H1 (cell line): Measurements from ENCODE around the gene EXOC3L1. TPM values are rescaled to one million over a fixed set of nuclear protein-coding genes. Genes with fewer than 3 reads are reported as not detected.
A peak's percentile ranks its signal among the peaks of the same experiment; 100 is the strongest.

Experiments
- BRCA1 ChIP-seq: IDR thresholded peaks from 2 replicates; pipeline ENCODE4 v1.6.1; 2012; ENCODE audit warnings: low read depth, low read length, improper control_type of control experiment
- CBX8 ChIP-seq: fragments of 300-800, 300-1000 bp; sonication (generic); IDR thresholded peaks from 2 replicates; pipeline ENCODE4 v1.7.1; 2016; ENCODE audit warnings: low read depth, low read length, borderline replicate concordance
- CHD1 ChIP-seq: IDR thresholded peaks from 2 replicates; pipeline ENCODE4 v1.6.1; 2012; ENCODE audit warnings: low read depth, low read length, improper control_type of control experiment
- CREB1 ChIP-seq: IDR thresholded peaks from 2 replicates; pipeline ENCODE4 v1.6.1; 2012; ENCODE audit warnings: inconsistent platforms
- HDAC6 ChIP-seq: IDR thresholded peaks from one replicate; pipeline ENCODE4 v1.7.1; 2012; ENCODE audit warnings: low read depth, mild to moderate bottlenecking, inconsistent platforms, low read length, moderate library complexity
- KDM4A ChIP-seq: IDR thresholded peaks from one replicate; pipeline ENCODE4 v1.7.1; 2012; ENCODE audit warnings: low read depth, mild to moderate bottlenecking, moderate library complexity, low read length, inconsistent platforms; ENCODE audit not compliant: severe bottlenecking
- RBBP5 ChIP-seq: IDR thresholded peaks from 2 replicates; pipeline ENCODE4 v1.7.1; 2012; ENCODE audit warnings: low read depth, mild to moderate bottlenecking, inconsistent platforms, low read length, moderate library complexity, borderline replicate concordance
- SAP30 ChIP-seq: fragments of 300-600 bp; sonication (generic); IDR thresholded peaks from 2 replicates; pipeline ENCODE4 v1.7.1; 2012; ENCODE audit warnings: low read length, moderate library complexity, mild to moderate bottlenecking, inconsistent platforms; ENCODE audit not compliant: insufficient read depth, insufficient replicate concordance
- TAF1 ChIP-seq: IDR thresholded peaks from 2 replicates; pipeline ENCODE4 v1.6.1; 2011; ENCODE audit warnings: mild to moderate bottlenecking, low read depth, low read length
- polyA plus RNA-seq, 7 experiments: library from polyadenylated mRNA; depleted of rRNA in 3 of 7; stranded (reverse) in 5 of 7; unstranded in 2 of 7; fragments of >200 nt in 5 of 7; fragments of 200-250 nt in 2 of 7; gene quantifications; 1 replicate in 5 of 7; 2 replicates in 1 of 7; 4 replicates in 1 of 7; pipeline versions ENCODE4 v1.2.1 to v1.2.3, GENCODE V29; 2011 to 2013; ENCODE audit warnings: missing spikeins in 2 of 7, mixed read lengths in 2 of 7
- total RNA-seq: library from RNA; stranded (reverse); fragmentation: NEBNext Ultra II Directional; extraction: Animal tissue kit (Norgen Biotek cat#: 25700); gene quantifications from 2 replicates; pipeline ENCODE4 v1.2.1, GENCODE V29; 2021
- TF ChIP-seq, protein P1 (sequence below): fragments of 300-600 bp; sonication (generic); IDR thresholded peaks from 2 replicates; pipeline ENCODE4 v1.7.1; 2012; ENCODE audit warnings: low read length, moderate library complexity, mild to moderate bottlenecking, inconsistent platforms; ENCODE audit not compliant: insufficient replicate concordance

Gene EXOC3L1
- total and polyA plus RNA-seq, 2 of the 8 experiments (the other 6 are each of a cell fraction or from before 2014, with no cell fraction given), result 1.3 TPM

DNA sequence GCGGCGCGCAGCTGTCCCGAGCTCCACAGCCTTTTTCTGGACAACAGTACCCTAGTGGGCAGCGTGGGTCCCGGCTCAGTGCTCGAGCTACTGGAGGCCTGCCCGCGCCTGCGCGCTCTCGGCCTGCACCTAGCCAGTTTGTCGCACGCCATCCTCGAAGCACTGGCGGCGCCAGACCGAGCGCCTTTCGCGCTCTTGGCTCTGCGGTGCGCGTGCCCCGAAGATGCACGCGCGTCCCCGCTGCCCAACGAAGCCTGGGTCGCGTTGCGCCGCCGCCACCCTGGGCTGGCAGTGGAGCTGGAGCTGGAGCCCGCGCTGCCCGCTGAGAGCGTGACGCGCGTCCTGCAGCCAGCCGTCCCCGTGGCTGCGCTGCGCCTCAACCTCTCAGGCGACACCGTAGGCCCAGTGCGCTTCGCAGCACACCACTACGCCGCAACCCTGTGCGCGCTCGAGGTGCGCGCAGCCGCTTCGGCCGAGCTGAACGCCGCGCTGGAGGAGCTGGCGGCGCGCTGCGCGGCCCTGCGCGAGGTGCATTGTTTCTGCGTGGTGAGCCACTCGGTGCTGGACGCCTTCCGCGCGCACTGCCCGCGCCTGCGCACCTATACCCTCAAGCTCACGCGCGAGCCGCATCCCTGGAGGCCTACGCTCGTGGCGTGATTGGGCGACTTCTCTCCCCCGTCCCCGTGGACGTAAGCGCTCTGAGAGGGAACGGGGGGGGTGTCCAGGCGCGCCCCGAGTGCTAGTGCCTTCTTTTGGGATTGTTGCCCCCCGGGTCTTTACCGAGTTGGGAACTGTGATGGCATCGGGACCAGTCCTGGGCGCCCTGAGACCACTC is 26.6 kb downstream of the EXOC3L1 start (continued):
- TF ChIP-seq, protein P1, sequence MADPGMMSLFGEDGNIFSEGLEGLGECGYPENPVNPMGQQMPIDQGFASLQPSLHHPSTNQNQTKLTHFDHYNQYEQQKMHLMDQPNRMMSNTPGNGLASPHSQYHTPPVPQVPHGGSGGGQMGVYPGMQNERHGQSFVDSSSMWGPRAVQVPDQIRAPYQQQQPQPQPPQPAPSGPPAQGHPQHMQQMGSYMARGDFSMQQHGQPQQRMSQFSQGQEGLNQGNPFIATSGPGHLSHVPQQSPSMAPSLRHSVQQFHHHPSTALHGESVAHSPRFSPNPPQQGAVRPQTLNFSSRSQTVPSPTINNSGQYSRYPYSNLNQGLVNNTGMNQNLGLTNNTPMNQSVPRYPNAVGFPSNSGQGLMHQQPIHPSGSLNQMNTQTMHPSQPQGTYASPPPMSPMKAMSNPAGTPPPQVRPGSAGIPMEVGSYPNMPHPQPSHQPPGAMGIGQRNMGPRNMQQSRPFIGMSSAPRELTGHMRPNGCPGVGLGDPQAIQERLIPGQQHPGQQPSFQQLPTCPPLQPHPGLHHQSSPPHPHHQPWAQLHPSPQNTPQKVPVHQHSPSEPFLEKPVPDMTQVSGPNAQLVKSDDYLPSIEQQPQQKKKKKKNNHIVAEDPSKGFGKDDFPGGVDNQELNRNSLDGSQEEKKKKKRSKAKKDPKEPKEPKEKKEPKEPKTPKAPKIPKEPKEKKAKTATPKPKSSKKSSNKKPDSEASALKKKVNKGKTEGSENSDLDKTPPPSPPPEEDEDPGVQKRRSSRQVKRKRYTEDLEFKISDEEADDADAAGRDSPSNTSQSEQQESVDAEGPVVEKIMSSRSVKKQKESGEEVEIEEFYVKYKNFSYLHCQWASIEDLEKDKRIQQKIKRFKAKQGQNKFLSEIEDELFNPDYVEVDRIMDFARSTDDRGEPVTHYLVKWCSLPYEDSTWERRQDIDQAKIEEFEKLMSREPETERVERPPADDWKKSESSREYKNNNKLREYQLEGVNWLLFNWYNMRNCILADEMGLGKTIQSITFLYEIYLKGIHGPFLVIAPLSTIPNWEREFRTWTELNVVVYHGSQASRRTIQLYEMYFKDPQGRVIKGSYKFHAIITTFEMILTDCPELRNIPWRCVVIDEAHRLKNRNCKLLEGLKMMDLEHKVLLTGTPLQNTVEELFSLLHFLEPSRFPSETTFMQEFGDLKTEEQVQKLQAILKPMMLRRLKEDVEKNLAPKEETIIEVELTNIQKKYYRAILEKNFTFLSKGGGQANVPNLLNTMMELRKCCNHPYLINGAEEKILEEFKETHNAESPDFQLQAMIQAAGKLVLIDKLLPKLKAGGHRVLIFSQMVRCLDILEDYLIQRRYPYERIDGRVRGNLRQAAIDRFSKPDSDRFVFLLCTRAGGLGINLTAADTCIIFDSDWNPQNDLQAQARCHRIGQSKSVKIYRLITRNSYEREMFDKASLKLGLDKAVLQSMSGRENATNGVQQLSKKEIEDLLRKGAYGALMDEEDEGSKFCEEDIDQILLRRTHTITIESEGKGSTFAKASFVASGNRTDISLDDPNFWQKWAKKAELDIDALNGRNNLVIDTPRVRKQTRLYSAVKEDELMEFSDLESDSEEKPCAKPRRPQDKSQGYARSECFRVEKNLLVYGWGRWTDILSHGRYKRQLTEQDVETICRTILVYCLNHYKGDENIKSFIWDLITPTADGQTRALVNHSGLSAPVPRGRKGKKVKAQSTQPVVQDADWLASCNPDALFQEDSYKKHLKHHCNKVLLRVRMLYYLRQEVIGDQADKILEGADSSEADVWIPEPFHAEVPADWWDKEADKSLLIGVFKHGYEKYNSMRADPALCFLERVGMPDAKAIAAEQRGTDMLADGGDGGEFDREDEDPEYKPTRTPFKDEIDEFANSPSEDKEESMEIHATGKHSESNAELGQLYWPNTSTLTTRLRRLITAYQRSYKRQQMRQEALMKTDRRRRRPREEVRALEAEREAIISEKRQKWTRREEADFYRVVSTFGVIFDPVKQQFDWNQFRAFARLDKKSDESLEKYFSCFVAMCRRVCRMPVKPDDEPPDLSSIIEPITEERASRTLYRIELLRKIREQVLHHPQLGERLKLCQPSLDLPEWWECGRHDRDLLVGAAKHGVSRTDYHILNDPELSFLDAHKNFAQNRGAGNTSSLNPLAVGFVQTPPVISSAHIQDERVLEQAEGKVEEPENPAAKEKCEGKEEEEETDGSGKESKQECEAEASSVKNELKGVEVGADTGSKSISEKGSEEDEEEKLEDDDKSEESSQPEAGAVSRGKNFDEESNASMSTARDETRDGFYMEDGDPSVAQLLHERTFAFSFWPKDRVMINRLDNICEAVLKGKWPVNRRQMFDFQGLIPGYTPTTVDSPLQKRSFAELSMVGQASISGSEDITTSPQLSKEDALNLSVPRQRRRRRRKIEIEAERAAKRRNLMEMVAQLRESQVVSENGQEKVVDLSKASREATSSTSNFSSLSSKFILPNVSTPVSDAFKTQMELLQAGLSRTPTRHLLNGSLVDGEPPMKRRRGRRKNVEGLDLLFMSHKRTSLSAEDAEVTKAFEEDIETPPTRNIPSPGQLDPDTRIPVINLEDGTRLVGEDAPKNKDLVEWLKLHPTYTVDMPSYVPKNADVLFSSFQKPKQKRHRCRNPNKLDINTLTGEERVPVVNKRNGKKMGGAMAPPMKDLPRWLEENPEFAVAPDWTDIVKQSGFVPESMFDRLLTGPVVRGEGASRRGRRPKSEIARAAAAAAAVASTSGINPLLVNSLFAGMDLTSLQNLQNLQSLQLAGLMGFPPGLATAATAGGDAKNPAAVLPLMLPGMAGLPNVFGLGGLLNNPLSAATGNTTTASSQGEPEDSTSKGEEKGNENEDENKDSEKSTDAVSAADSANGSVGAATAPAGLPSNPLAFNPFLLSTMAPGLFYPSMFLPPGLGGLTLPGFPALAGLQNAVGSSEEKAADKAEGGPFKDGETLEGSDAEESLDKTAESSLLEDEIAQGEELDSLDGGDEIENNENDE, result no peak
- no peak for TF ChIP-seq CHD1
- no peak for TF ChIP-seq CBX8
- no peak for TF ChIP-seq HDAC6
- TF ChIP-seq RBBP5, result peak; percentile 44; the same call in 1 of the 2 replicates
- no peak for TF ChIP-seq BRCA1
- TF ChIP-seq KDM4A, result peak; percentile 80
- no peak for TF ChIP-seq TAF1
- TF ChIP-seq CREB1, result peak; percentile 73
- no peak for TF ChIP-seq SAP30
